Right lobe of liver (tissue), 6 donors: ENCODE measurements around the gene ZBTB21. TPM values are rescaled to one million over a fixed set of nuclear protein-coding genes. Genes with fewer than 3 reads are reported as not detected.

ENCODE experiments used
- ATAC-seq, 4 donors: fragments of 200-7000 bp; cut with Tn5 transposase; one replicate each; pipeline ENCODE4 v1.9.1; 2020; ENCODE audit warnings: mild to moderate bottlenecking in 4 of 4, moderate library complexity in 4 of 4
- DNase-seq, 3 donors: peaks; one replicate each; pipeline ENCODE4 v3.0.0-alpha.2; 2020
- H3K27ac ChIP-seq, 3 donors: fragments of 200-600 bp; one replicate each; pipeline ENCODE4 v1.8.0; 2022
- H3K27me3 ChIP-seq, 2 donors: fragments of 200-600 bp; one replicate each; pipeline ENCODE4 v1.8.0; 2022
- H3K36me3 ChIP-seq, 4 donors: fragments of 200-600 bp; sonication (generic) in 1 of 4; one replicate each; pipeline versions ENCODE4 v1.5.1 to v1.8.0; 2017 to 2022; ENCODE audit warnings: control low read depth in 1 of 4
- H3K4me1 ChIP-seq, 4 donors: fragments of 200-600 bp; sonication (generic) in 1 of 4; one replicate each; pipeline versions ENCODE4 v1.5.1 to v1.8.0; 2017 to 2022; ENCODE audit warnings: control low read depth in 1 of 4
- H3K4me3 ChIP-seq, 3 donors: fragments of 200-600 bp; one replicate each; pipeline ENCODE4 v1.8.0; 2022
- H3K9me3 ChIP-seq, 4 donors: fragments of 200-600 bp; sonication (generic) in 1 of 4; one replicate each; pipeline versions ENCODE4 v1.5.1 to v1.8.0; 2017 to 2022; ENCODE audit warnings: control low read depth in 1 of 4
- CTCF ChIP-seq, 4 donors: fragments of 200-600 bp in 3 of 4; fragments of 450-650 bp in 1 of 4; IDR thresholded peaks; one replicate each; pipeline versions ENCODE4 v1.5.1 to v1.8.0; 2016 to 2022; ENCODE audit warnings: antibody characterized with exemption in 4 of 4, mild to moderate bottlenecking in 2 of 4
- POLR2A ChIP-seq: fragments of 450-650 bp; IDR thresholded peaks from one replicate; pipeline ENCODE4 v1.6.1; 2017; ENCODE audit warnings: antibody characterized with exemption, mild to moderate bottlenecking
- WGBS: methylation state at CpG from one replicate; pipeline ENCODE4 v1.1.6; 2018; ENCODE audit warnings: low coverage, low lambda C conversion rate; ENCODE audit not compliant: insufficient coverage; ENCODE audit errors: missing lambda C conversion rate; 5-methylcytosine and 5-hydroxymethylcytosine counted together
- intact Hi-C, 2 donors: fragments of 100-400 bp; cut with DNase I; formaldehyde crosslinking; loops; one replicate each; pipeline versions ENCODE4 v1.11.2 to v1.14.1; 2022
- long read RNA-seq: library from polyadenylated mRNA; unstranded; transcript quantifications from one replicate; pipeline ENCODE4 v2.0.0, GENCODE V29; 2019
- total RNA-seq, 6 experiments: library from RNA; depleted of rRNA in 2 of 6; stranded (reverse); fragments of >200 nt in 2 of 6; fragmentation: NEBNext Ultra II Directional in 3 of 6; extraction: Animal tissue kit (Norgen Biotek cat#: 25700) in 3 of 6; gene quantifications; one replicate each; pipeline versions ENCODE4 v1.1.0 to v1.2.4, GENCODE V29; 2016 to 2023
- donor health status: DM: no; HTN: yes; CAD: no.
- donor health status: DM: no; HTN: no; CAD: no.
- donor health status: DM: no; HTN: no; CAD: no.
- donor health status: DM: no; HTN: yes; CAD: no.
- donor health status: DM: no; HTN: yes; CAD: no.

ZBTB21 gene
- 10 to 100 TPM in 4 of 6 experiments, 1 to 10 TPM in 2; 3.0 to 28.5 (median 11.2) TPM for total RNA-seq
- long read RNA-seq, full-length matches to known transcripts = 1 of 1 reads
- long read RNA-seq, partial matches to known transcripts = 0 of 1 reads
- long read RNA-seq, other reads (novel, unspliced or antisense) = 0 of 1 reads

GRCh38 chr21:42009831-42010506, at the start of gene ZBTB21:
Gene ZBTB21 (minus strand): TSS chr21:42010360. CDS start chr21:41994095, 16,265 bp downstream.
- peak within 1 kb of the TSS; percentile 96 to 99 (median 99) for H3K27ac ChIP-seq
- no peaks in the 10 kb centered on the region for H3K9me3 ChIP-seq
- H3K27me3 ChIP-seq = no peaks in the 10 kb centered on the region
- peak; percentile 88 to 93 (median 90) for ATAC-seq
- peak within 1 kb of the TSS; percentile 80 to 85 (median 84) for H3K4me3 ChIP-seq
- 0% methylated on average over 3 of the region's 75 CpGs for WGBS
- peaks cover 0 to 5% (median 0%) of the 10 kb centered on the region in 4 donors for H3K36me3 ChIP-seq
- intact Hi-C loops = loop anchor here (10.0 kb wide), 2 partner anchors 95 to 105 kb away; no protein-coding TSS in a partner anchor
- DNase-seq = peak; percentile 99
- peaks cover 0 to 14% (median 4%) of the 10 kb centered on the region in 4 donors for H3K4me1 ChIP-seq
- TF ChIP-seq POLR2A (peak; percentile 96), CTCF (IDR thresholded peaks at IDR 0.05) (no peak)

GRCh38 chr21:42059721-42060120, 49.6 kb upstream of the ZBTB21 start:
- TF ChIP-seq CTCF (IDR thresholded peaks at IDR 0.05) = no peak
- no peak for TF ChIP-seq POLR2A
- Histone ChIP-seq H3K27ac (no peak overlapping the region), H3K36me3 (no peaks in the 10 kb centered on the region), H3K4me1 (peaks cover 0 to 47% (median 26%) of the 10 kb centered on the region in 4 donors), H3K27me3 (no peaks in the 10 kb centered on the region), H3K4me3 (no peak overlapping the region), H3K9me3 (no peaks in the 10 kb centered on the region)
- 43% methylated on average over 3 of the region's 10 CpGs for WGBS
- no peak for ATAC-seq
- DNase-seq = peak in 1 of 3 donors; percentile 50
- intact Hi-C loops = loop anchor here in 1 of 2 donors (10.0 kb wide), 1 partner anchor 55 kb away; no protein-coding TSS in a partner anchor

DNA sequence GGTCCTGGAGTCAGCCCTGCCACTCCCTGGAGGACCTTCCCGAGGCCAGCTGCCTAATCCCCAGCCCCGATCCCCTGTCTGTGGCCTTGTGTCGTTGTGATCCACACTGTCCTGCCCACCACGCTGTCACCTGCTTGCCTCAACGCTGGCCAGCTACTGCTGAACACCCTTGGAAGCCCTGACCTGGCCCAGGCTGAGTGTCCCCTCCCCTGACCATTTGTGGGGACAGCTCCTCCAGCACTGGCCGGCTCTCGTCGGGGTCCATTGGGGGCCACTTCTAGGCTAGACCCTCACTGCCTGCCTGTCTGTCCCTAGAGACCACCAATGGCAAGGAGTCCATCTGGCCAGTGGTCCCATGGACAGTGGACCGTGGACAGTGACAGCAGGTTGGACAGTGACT, 49.0 kb upstream of the ZBTB21 start:
- H3K27ac ChIP-seq = peak overlapping the region; percentile 53 to 70 (median 56)
- H3K27me3 ChIP-seq = no peaks in the 10 kb centered on the region
- H3K4me1 ChIP-seq = peaks cover 0 to 47% (median 26%) of the 10 kb centered on the region in 4 donors
- no peaks in the 10 kb centered on the region for H3K9me3 ChIP-seq
- intact Hi-C loops = no loop called here
- ATAC-seq = no peak
- no peak overlapping the region for H3K4me3 ChIP-seq
- H3K36me3 ChIP-seq = no peaks in the 10 kb centered on the region
- 30% methylated on average over 2 of the region's 9 CpGs for WGBS
- TF ChIP-seq CTCF (IDR thresholded peaks at IDR 0.05) (no peak), POLR2A (no peak)
- no peak for DNase-seq

DNA sequence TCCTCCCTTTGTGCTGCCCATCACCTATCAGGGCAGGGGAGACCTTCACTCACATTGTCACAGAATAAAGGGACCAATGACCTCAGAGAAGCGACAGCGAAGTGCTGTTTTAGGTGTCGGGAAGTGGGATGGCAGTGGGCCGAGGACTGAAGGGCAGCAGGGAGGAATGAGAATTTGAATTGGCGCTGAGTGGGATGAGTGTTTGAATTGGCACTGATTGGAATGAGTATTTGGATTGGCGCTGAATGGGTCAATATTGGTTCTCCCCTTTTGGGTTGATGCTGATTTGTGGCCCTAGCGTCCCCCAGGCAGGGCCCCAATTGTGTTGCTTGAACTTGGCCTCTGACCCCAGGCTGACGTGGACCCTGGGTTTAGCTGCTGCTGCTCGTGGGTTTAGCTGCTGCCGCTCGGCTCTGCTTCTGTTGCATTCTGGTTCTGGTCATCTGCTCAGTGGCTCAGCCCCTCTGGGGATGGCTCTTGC, 48.5 kb upstream of the ZBTB21 start:
- ATAC-seq (peak; percentile 72 to 84 (median 76)), DNase-seq (peak; percentile 88 to 89 (median 88))
- Histone ChIP-seq H3K27me3 (no peaks in the 10 kb centered on the region), H3K36me3 (no peaks in the 10 kb centered on the region), H3K4me3 (no peak overlapping the region), H3K4me1 (peaks cover 0 to 47% (median 26%) of the 10 kb centered on the region in 4 donors), H3K27ac (peak overlapping the region; percentile 53 to 70 (median 56)), H3K9me3 (no peaks in the 10 kb centered on the region)
- intact Hi-C loops = no loop called here
- TF ChIP-seq POLR2A (peak; percentile 28), CTCF (IDR thresholded peaks at IDR 0.05) (no peak)
- 24% methylated on average over 8 of the region's 11 CpGs for WGBS
